Caco-2 (cell line): ENCODE results near the gene ADRA2A. TPM values are rescaled to one million over a fixed set of nuclear protein-coding genes. Genes with fewer than 3 reads are reported as not detected.

ENCODE experiments used
- BruUV-seq: library from RNA; stranded (reverse); fragments of 400-500 nt; replicated peaks from 2 replicates; lab custom pipeline; 2021; lab: Mats Ljungman, UMichigan
- CTCF ChIA-PET: fragments of 300-600 bp; sonication (Branson Sonifier 250); formaldehyde crosslinking; loops from one replicate; lab custom pipeline; 2022; ENCODE audit warnings: antibody characterized with exemption; lab: Charles Lee
- POLR2A ChIA-PET: fragments of 300-600 bp; sonication (Branson Sonifier 250); formaldehyde crosslinking; loops from one replicate; lab custom pipeline; 2022; ENCODE audit warnings: antibody characterized with exemption; lab: Charles Lee
- DNase-seq, 2 experiments: peaks; one replicate each; pipeline versions ENCODE4 v3.0.0 to v3.0.0-alpha.2; 2020 to 2022
- H3K27me3 ChIP-seq: replicated peaks from 2 replicates; pipeline ENCODE4 v1.6.0; 2011; ENCODE audit warnings: low read length; ENCODE audit not compliant: control insufficient read depth, insufficient read depth
- H3K36me3 ChIP-seq: 2 replicates; pipeline ENCODE4 v1.5.1; 2011; ENCODE audit warnings: low read length; ENCODE audit not compliant: control insufficient read depth, insufficient read depth
- H3K4me1 ChIP-seq: fragments of 250-450 bp; sonication (Bioruptor Pico); 2 replicates; pipeline ENCODE4 v1.5.1; 2020; ENCODE audit warnings: mild to moderate bottlenecking
- H3K4me3 ChIP-seq: 2 replicates; pipeline ENCODE4 v1.5.1; 2011; ENCODE audit warnings: low read depth, mild to moderate bottlenecking, control low read depth, low read length
- H3K9me3 ChIP-seq: fragments of 250-450 bp; sonication (Bioruptor Pico); 2 replicates; pipeline ENCODE4 v1.5.1; 2020; ENCODE audit warnings: mild to moderate bottlenecking, moderate library complexity
- H3K27ac Mint-ChIP-seq: one replicate; pipeline ENCODE4 v1.8.0; 2022; ENCODE audit warnings: mixed read lengths; ENCODE audit not compliant: unreplicated experiment
- H3K27me3 Mint-ChIP-seq: one replicate; pipeline ENCODE4 v1.8.0; 2022; ENCODE audit warnings: mixed read lengths; ENCODE audit not compliant: insufficient read depth, unreplicated experiment
- H3K36me3 Mint-ChIP-seq: one replicate; pipeline ENCODE4 v1.8.0; 2022; ENCODE audit warnings: mild to moderate bottlenecking, mixed read lengths; ENCODE audit not compliant: insufficient read depth, unreplicated experiment
- H3K4me1 Mint-ChIP-seq: one replicate; pipeline ENCODE4 v1.8.0; 2022; ENCODE audit warnings: low read depth, mixed read lengths; ENCODE audit not compliant: unreplicated experiment
- H3K4me3 Mint-ChIP-seq: one replicate; pipeline ENCODE4 v1.8.0; 2022; ENCODE audit warnings: mild to moderate bottlenecking, moderate library complexity, mixed read lengths; ENCODE audit not compliant: unreplicated experiment
- H3K9me3 Mint-ChIP-seq: one replicate; pipeline ENCODE4 v1.8.0; 2022; ENCODE audit warnings: mixed read lengths; ENCODE audit not compliant: unreplicated experiment
- CTCF ChIP-seq, 2 experiments: fragments of 200-600 bp in 1 of 2; IDR thresholded peaks; 1 replicate in 1 of 2; 2 replicates in 1 of 2; pipeline versions ENCODE4 v1.5.1 to v1.8.0; 2011 to 2022; ENCODE audit warnings: antibody characterized with exemption in 1 of 2, control low read depth in 1 of 2, inconsistent platforms in 1 of 2, low read depth in 1 of 2, low read length in 1 of 2, mild to moderate bottlenecking in 1 of 2, moderate library complexity in 1 of 2; ENCODE audit not compliant: insufficient read depth in 1 of 2, severe bottlenecking in 1 of 2, unreplicated experiment in 1 of 2
- intact Hi-C: fragments of 100-400 bp; cut with micrococcal nuclease; formaldehyde crosslinking; loops from one replicate; pipeline ENCODE4 v1.10.0; 2022; ENCODE audit not compliant: unreplicated experiment
- total RNA-seq: library from RNA; stranded (reverse); gene quantifications from 2 replicates; pipeline ENCODE4 v1.2.3, GENCODE V29; 2022

The ADRA2A gene
- total RNA-seq, 1 experiment from 2014 or later: 0.70 TPM

- no peak for TF ChIP-seq CTCF (IDR thresholded peaks at IDR 0.05; ENCODE audit: insufficient read depth in 1 of 2, low read depth in 1 of 2, low read length in 1 of 2, severe bottlenecking in 1 of 2, unreplicated experiment in 1 of 2)
- no peaks in the 10 kb centered on the region for H3K4me1 Mint-ChIP-seq
- H3K27ac Mint-ChIP-seq: no peak overlapping the region
- H3K9me3 Mint-ChIP-seq: no peaks in the 10 kb centered on the region
- no peaks in the 10 kb centered on the region; the same call in 1 of the 2 replicates for H3K4me1 ChIP-seq
- intact Hi-C loops: no loop called here
- no TSS peak for BruUV-seq
- no peak overlapping the region for H3K4me3 Mint-ChIP-seq
- no peaks in the 10 kb centered on the region for H3K9me3 ChIP-seq
- no peaks in the 10 kb centered on the region for H3K36me3 Mint-ChIP-seq
- POLR2A ChIA-PET: no interaction called here
- H3K27me3 ChIP-seq: no peaks in the 10 kb centered on the region
- no peak for DNase-seq
- H3K27me3 Mint-ChIP-seq: peaks cover 25% of the 10 kb centered on the region
- CTCF ChIA-PET: no interaction called here
- no peak overlapping the region for H3K4me3 ChIP-seq
- no peaks in the 10 kb centered on the region for H3K36me3 ChIP-seq
Measured at GRCh38 chr10:111081595-111081994, 4.8 kb downstream of the ADRA2A start.

- Mint-ChIP-seq H3K36me3 (no peaks in the 10 kb centered on the region), H3K27me3 (peaks cover 25% of the 10 kb centered on the region), H3K27ac (no peak overlapping the region), H3K9me3 (no peaks in the 10 kb centered on the region), H3K4me1 (no peaks in the 10 kb centered on the region), H3K4me3 (no peak overlapping the region)
- intact Hi-C loops: no loop called here
- Histone ChIP-seq H3K27me3 (no peaks in the 10 kb centered on the region), H3K4me1 (no peaks in the 10 kb centered on the region), H3K4me3 (no peak overlapping the region), H3K36me3 (no peaks in the 10 kb centered on the region), H3K9me3 (no peaks in the 10 kb centered on the region)
- DNase-seq: no peak
- no TSS peak for BruUV-seq
- no peak for TF ChIP-seq CTCF (IDR thresholded peaks at IDR 0.05; ENCODE audit: insufficient read depth in 1 of 2, low read depth in 1 of 2, low read length in 1 of 2, severe bottlenecking in 1 of 2, unreplicated experiment in 1 of 2)
- POLR2A ChIA-PET: no interaction called here
- CTCF ChIA-PET: no interaction called here
Measured at GRCh38 chr10:111082102-111082975, 5.5 kb downstream of the ADRA2A start.

GRCh38 chr10:111083222-111084095 is 6.6 kb downstream of the ADRA2A start:
- Mint-ChIP-seq H3K27me3 (peaks cover 22% of the 10 kb centered on the region), H3K9me3 (no peaks in the 10 kb centered on the region), H3K4me1 (no peaks in the 10 kb centered on the region), H3K27ac (no peak overlapping the region), H3K4me3 (no peak overlapping the region), H3K36me3 (no peaks in the 10 kb centered on the region)
- intact Hi-C loops: no loop called here
- no peak for TF ChIP-seq CTCF (IDR thresholded peaks at IDR 0.05; ENCODE audit: insufficient read depth in 1 of 2, low read depth in 1 of 2, low read length in 1 of 2, severe bottlenecking in 1 of 2, unreplicated experiment in 1 of 2)
- H3K4me3 ChIP-seq: no peak overlapping the region
- no peaks in the 10 kb centered on the region for H3K9me3 ChIP-seq
- no peaks in the 10 kb centered on the region for H3K36me3 ChIP-seq
- BruUV-seq: no TSS peak
- DNase-seq: no peak
- no peaks in the 10 kb centered on the region for H3K4me1 ChIP-seq
- ChIA-PET POLR2A (no interaction called here), CTCF (no interaction called here)
- H3K27me3 ChIP-seq: no peaks in the 10 kb centered on the region
